Mesangial cell (primary cell): ENCODE measurements around the gene NOS3. TPM values are rescaled to one million over a fixed set of nuclear protein-coding genes. Genes with fewer than 3 reads are reported as not detected.

Experiments used
- total RNA-seq: library from RNA; depleted of rRNA; stranded (reverse); fragments of >200 nt; gene quantifications from 2 replicates; pipeline ENCODE4 v1.2.3, GENCODE V29; 2015

NOS3 gene
- total RNA-seq: 2.0 and 4.3 TPM in 2 replicates

DNA sequence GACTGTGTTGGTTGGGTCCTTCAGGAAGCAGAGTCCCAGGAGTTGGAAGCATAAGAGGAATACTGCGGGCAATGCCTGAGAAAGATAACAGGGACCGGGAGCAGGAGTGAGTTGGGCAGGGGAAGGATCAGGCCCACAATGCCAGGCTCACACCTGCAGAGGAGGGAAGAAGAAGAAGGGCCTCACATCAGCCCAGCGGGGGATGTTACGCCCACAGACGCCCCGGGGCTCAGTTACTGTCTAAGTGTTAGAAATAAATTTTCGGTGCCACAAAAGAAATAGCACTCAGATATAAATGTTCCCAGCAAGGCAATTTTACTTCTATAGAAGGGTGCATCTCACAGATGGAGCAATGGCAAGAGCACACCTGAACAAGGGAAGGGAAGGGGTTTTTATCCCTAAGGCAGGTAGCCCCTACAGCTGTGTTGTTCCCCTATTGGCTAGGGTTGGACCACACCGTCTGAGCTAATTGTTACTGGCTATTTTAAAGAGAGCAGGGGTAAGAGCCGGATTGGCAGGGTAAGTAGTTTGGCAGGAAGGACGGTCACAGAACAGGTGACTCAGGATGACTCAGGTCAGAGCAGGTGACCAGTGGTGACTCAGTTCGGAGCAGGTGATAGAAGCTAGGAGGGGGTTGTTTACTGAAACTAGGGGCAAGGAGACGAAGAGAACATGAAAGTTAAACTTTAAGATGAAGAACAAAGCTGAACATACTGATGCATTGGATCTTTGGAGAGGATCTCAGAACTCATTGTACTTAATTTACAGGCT lies at the start of gene NOS3:
Gene NOS3, plus strand, starts transcription at position 602 of the 771 bp plus-strand sequence. CDS start 2,787 bp downstream, outside the sequence.

DNA sequence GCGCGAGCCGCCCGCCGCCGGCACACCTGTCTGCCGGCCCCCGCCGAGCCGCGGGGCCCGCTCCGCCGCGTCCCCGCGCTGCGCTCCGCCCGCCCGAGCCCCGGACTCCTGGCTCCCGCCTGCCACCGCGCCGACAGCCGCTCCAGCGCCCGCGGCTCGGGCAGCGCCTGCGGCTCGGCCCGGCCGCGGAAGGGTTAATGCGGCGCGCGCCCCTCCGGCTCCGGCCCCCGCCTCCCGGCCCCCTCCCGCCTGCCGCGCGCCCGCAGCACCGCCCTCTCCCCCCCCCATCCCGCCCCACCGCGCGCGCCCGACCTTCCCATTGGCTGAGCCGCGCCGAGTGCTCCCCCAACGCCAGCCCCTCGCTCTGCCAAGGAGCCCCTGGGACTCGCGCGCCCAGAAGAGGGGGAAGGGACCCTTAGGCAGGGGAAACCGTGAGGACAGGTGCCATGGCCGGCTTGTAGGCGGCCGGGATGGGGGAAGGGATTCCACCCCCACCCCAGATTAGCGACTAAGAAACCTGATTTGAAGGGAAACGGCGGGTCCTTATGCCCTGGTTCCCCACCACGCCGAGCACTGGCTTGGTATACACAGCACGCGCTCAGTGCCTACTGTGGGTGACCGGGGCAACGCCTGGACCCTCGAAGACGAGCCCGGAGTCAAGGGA lies 12.6 kb upstream of the NOS3 start, which contains the start of gene KCNH2:
Gene KCNH2, minus strand, starts transcription at position 196 of the 664 bp plus-strand sequence. CDS start 408 bp downstream, outside the sequence.

DNA sequence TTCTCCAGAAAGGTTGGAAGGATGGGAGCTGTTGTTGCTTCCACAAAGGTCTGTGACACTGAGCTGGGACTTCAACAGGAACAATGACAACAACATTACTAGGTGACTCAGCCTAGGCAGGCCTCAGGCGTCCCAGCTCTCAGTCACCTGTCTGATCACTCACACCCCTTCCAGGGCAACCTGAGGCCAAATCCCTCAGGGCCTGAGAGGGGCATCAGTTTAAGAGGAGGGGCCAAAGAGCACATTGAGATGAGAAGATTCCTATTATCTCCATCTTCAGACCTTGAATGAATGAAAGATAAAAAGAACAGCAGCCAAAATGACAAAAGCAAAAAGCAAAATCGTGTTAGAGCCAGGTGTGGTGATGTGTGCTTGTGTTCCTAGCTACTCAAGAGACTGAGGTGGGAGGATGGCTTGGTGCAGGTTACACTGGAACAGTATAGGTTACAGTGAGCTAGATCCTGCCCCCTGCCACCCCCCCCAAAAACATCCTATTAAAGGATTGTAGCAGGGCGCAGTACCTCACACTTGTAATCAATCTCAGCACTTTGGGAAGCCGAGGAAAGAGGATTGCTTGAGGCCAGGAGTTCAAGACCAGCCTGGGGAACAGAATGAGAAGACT lies 33.7 kb downstream of the NOS3 start, which contains the start of gene ATG9B:
Gene ATG9B, minus strand, starts transcription at position 60 of the 622 bp plus-strand sequence. CDS start 71 bp downstream, outside the sequence.

DNA sequence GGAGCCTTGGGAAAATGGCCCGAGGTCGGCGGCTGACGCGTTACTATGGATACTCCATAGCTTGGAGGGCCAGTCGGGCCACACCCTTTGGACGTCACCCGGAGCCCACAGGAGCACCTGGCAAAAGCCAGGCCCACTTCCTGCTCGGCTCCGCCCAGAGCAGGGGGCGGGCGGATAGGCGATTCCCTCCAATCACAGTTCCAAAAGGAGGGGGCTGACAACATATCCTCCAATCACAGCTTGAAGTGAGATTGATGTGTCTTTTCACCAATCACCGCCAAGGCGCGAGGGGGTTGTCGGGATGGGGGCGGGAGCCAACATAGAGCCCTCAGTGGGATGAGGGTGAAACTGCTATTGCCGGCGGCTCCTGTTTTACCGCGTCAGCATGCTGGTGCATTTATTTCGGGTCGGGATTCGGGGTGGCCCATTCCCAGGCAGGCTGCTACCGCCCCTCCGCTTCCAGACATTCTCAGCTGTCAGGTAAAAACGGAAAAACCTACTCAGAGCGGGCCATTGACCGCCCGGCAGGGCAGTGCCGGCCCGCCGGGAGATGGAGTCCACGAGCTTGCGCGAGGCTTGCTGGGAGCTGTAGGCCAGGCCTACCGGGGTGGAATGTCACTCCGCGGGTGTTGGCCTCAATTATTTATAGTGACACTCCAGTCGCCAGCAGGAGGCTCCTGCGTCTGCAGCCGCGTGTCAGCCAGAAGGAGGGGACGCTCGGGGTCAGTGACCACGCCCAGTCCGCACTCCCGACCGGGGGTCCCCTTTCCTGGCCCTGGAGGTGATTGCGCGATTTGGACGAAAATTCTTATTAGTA lies 37.5 kb downstream of the NOS3 start, which contains the start of gene ABCB8:
Gene ABCB8, plus strand, starts transcription at position 320 of the 817 bp plus-strand sequence. Its CDS starts 66 bp downstream, at position 386.

DNA sequence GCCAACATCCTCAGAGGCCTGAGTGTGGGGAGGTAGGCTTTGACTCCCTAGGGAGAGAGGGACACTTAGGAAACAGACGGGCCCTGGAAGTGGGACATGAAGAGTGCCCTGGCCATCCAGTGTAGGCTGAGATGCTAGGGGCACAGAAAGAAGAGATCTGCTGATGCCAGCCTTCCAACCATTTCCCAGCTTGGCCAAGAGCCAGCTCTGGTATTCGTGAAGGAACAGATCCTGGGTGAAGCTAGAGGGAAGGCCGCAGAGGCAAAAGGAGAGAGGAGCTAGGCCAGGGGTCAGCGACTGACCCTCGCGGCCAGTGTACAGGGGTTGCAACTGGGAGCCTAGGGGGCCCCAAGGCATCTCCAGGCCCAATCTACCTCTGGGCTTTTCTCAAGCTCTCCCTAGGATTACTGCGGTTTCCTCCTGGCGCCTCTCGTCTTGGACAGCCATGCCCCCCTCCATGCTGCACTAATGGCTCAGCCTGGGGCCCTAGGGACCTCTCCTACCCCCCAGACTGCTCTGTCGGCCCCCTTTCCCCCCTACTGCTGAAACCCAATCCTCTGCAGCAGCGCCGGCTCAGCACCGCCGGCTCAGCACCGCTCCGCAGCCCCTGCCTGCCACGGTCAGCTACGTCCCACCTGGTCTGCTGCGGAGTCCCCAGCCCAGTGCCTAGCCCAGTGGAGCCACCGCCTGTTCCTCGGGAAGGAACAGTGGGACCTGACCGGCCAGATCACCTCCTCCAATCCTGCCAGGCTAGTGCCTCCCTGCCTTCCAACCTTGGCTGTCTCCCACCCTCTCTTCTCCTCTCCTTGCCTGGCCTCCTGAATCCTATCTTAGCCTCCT lies 57.4 kb downstream of the NOS3 start, which contains the start of gene ASIC3:
Gene ASIC3, plus strand, starts transcription at position 556 of the 840 bp plus-strand sequence. CDS start 355 bp downstream, outside the sequence.

DNA sequence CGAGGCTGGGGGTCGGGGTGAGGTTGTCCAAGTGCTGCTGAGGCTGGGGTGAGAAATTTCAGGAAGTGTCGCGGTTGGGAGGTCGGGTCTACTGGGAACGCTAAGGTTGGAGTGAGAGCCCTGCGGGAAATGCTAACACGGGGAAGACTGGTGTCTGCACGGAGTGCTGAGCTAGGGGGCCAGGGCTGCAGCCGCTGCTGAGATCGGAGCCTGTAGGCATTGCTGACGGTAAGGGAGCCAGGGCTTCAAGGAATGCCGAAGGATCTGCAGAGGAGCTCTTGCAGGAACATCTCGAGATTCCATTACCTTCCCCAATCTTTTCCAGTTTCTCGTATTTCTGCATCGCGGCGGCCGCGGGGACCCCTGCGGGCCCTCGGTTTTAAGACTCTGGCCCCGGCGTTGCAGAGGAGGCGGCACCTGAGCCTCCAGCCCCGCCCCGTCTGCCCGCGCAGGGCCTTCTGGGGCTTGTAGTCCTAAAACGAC lies 66.7 kb downstream of the NOS3 start, which contains the start of gene CDK5:
Gene CDK5, minus strand, starts transcription at position 392 of the 483 bp plus-strand sequence. Its CDS starts 49 bp downstream, at position 343.

DNA sequence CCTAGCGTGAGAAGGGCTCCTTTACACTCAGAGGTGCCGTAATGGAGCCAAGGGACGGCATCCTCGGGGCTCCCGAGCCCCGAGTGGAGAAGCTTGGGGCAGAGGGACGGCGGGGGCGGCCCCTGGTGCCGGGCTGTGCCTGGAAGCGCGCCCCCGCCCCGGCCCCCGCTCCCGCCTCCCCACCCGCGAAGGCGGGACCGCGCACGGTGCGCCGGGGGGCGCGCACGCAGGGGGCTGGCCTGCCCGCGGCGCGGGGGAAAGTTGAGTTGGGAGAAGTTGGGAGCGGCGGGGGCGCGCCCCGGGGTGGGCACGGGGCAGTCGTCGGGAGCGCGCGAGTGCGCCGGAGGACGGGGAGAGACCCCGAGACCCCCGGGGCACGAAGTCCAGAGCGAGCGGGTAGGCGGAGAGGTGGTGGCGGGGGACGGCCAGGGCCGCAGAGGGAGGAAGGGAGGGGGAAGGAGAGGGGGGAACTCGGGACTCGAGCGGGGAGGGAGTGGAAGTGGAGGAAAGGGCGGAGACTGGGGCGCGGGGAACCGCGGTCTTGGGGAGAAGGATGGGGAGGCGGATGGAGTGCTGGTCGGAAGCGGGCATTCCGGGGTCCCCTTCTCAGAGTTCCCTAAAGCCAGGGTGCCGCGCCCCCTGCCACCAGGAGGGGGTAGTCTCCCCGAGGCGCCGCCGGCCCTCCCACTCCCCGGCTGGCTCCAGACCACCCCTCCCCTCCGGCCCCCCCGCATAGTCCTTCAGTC lies 68.7 kb downstream of the NOS3 start, which contains the start of gene SLC4A2:
Gene SLC4A2, plus strand, starts transcription at position 223 of the 746 bp plus-strand sequence. CDS start 2,399 bp downstream, outside the sequence.

Other genes starting within 250 kb of the NOS3 start
- not detected in 2 replicates for gene TMEM176B, start 190.7 kb upstream of the NOS3 start, total RNA-seq
- gene TMEM176A, start 190.2 kb upstream of the NOS3 start, total RNA-seq: 1.1 TPM in 1 of 2 replicates, not detected in the other
- not detected in 2 replicates for gene AOC1, start 138.5 kb upstream of the NOS3 start, total RNA-seq
- 1.4 and 2.3 TPM in 2 replicates for gene KCNH2, start 12.7 kb upstream of the NOS3 start, total RNA-seq
- under 0.01 and 0.33 TPM in 2 replicates for gene ATG9B, start 33.5 kb downstream of the NOS3 start, total RNA-seq
- gene ABCB8, start 37.4 kb downstream of the NOS3 start, total RNA-seq: 35.2 and 52.0 TPM in 2 replicates
- 0.38 TPM in 1 of 2 replicates, not detected in the other for gene ASIC3, start 57.5 kb downstream of the NOS3 start, total RNA-seq
- gene CDK5, start 66.9 kb downstream of the NOS3 start, total RNA-seq: 23.0 and 33.3 TPM in 2 replicates
- 177 and 233 TPM in 2 replicates for gene SLC4A2, start 68.6 kb downstream of the NOS3 start, total RNA-seq
- gene FASTK, start 89.8 kb downstream of the NOS3 start, total RNA-seq: 77.7 and 91.1 TPM in 2 replicates
- gene TMUB1, start 92.5 kb downstream of the NOS3 start, total RNA-seq: 78.5 and 88.0 TPM in 2 replicates
- gene AGAP3, start 95.5 kb downstream of the NOS3 start, total RNA-seq: 59.5 and 69.5 TPM in 2 replicates
- gene GBX1, start 176.7 kb downstream of the NOS3 start, total RNA-seq: not detected in 2 replicates
- gene ASB10, start 196.2 kb downstream of the NOS3 start, total RNA-seq: not detected in 2 replicates
- not detected in 2 replicates for gene H2BK1, start 219.5 kb downstream of the NOS3 start, total RNA-seq
- gene ABCF2, start 236.2 kb downstream of the NOS3 start, total RNA-seq: 39.0 and 55.7 TPM in 2 replicates
- 66.8 and 80.9 TPM in 2 replicates for gene CHPF2, start 241.5 kb downstream of the NOS3 start, total RNA-seq